Neural progenitor cell (in vitro differentiated cells): ENCODE data around the gene UBQLN1.

Source experiments
- EZH2 ChIP-seq: fragments of 200-600 bp; sonication (generic); IDR thresholded peaks from 2 replicates; pipeline ENCODE4 v1.6.1; 2017; ENCODE audit warnings: antibody characterized with exemption, mild to moderate bottlenecking, moderate library complexity
- TF ChIP-seq, protein P1 (sequence below): fragments of 200-600 bp; sonication (generic); IDR thresholded peaks from 2 replicates; pipeline ENCODE4 v1.5.1; 2017; ENCODE audit warnings: antibody characterized with exemption, mild to moderate bottlenecking

DNA sequence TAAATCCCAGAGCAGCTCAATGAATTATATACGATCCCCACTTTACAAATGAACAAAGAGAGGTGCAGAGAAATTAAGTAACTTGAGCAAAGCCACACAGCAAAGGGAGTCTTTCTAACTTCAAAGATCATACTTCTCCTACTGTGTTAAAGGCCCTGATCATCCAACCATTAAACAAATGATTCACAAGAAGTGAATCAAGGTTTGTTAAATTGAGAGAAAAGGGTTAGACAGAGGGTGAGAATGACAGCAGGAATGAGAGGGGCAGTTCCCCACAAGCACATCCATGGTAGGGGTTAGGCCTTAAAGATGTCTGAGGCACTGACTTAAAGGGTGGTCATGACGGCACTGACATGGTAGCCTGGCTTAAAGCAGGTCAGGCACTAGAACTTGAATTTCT is 74.1 kb downstream of the UBQLN1 start:
- TF ChIP-seq, protein P1, sequence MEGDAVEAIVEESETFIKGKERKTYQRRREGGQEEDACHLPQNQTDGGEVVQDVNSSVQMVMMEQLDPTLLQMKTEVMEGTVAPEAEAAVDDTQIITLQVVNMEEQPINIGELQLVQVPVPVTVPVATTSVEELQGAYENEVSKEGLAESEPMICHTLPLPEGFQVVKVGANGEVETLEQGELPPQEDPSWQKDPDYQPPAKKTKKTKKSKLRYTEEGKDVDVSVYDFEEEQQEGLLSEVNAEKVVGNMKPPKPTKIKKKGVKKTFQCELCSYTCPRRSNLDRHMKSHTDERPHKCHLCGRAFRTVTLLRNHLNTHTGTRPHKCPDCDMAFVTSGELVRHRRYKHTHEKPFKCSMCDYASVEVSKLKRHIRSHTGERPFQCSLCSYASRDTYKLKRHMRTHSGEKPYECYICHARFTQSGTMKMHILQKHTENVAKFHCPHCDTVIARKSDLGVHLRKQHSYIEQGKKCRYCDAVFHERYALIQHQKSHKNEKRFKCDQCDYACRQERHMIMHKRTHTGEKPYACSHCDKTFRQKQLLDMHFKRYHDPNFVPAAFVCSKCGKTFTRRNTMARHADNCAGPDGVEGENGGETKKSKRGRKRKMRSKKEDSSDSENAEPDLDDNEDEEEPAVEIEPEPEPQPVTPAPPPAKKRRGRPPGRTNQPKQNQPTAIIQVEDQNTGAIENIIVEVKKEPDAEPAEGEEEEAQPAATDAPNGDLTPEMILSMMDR: no peak
- TF ChIP-seq EZH2: no peak
